ENCODE measurements around the gene INSIG2.

DNA sequence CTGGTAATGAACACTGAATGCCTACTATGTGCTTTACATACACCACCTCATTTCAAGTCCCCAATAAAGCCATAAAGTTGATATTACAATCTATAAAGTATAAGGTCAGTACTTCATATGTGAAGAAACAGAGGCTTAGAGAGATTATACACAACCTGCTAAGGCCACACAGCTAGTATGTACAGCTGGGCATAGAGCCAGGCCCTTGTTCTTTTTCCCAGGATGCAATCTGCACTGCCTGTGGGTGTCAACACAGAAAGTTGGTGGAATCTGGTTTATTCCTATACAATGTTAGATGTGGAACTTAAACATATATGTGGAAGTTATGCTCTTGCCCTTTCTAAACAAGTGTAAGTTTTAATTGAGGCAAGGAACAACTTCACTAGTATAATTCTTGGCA is 32.8 kb downstream of the INSIG2 start:
- TF ChIP-seq POLR2AphosphoS5 (IDR thresholded peaks at IDR 0.05; ENCODE audit: low read depth, low read length) (no peak), TAF1 (IDR thresholded peaks at IDR 0.05; ENCODE audit: borderline replicate concordance, insufficient read depth, low read length) (no peak)
- TF ChIP-seq, protein P1, sequence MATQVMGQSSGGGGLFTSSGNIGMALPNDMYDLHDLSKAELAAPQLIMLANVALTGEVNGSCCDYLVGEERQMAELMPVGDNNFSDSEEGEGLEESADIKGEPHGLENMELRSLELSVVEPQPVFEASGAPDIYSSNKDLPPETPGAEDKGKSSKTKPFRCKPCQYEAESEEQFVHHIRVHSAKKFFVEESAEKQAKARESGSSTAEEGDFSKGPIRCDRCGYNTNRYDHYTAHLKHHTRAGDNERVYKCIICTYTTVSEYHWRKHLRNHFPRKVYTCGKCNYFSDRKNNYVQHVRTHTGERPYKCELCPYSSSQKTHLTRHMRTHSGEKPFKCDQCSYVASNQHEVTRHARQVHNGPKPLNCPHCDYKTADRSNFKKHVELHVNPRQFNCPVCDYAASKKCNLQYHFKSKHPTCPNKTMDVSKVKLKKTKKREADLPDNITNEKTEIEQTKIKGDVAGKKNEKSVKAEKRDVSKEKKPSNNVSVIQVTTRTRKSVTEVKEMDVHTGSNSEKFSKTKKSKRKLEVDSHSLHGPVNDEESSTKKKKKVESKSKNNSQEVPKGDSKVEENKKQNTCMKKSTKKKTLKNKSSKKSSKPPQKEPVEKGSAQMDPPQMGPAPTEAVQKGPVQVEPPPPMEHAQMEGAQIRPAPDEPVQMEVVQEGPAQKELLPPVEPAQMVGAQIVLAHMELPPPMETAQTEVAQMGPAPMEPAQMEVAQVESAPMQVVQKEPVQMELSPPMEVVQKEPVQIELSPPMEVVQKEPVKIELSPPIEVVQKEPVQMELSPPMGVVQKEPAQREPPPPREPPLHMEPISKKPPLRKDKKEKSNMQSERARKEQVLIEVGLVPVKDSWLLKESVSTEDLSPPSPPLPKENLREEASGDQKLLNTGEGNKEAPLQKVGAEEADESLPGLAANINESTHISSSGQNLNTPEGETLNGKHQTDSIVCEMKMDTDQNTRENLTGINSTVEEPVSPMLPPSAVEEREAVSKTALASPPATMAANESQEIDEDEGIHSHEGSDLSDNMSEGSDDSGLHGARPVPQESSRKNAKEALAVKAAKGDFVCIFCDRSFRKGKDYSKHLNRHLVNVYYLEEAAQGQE (IDR thresholded peaks at IDR 0.05; ENCODE audit: insufficient read depth in 1 of 2, low read depth in 2 of 2, low read length in 2 of 2): no peak

All from PFSK-1 (cell line).